Testis (tissue), 3 donors: Measurements from ENCODE around the gene ETS1. TPM values are rescaled to one million over a fixed set of nuclear protein-coding genes. Genes with fewer than 3 reads are reported as not detected.
A peak's percentile ranks its signal among the peaks of the same experiment; 100 is the strongest.

Experiments used
- DNase-seq: peaks from one replicate; pipeline ENCODE4 v3.0.0-alpha.2; 2019
- H3K27ac ChIP-seq, 2 donors: fragments of 200-600 bp; sonication (generic); one replicate each; pipeline ENCODE4 v1.5.1; 2019
- H3K27me3 ChIP-seq: fragments of 200-600 bp; sonication (generic); one replicate; pipeline ENCODE4 v1.5.1; 2019
- H3K36me3 ChIP-seq: fragments of 200-600 bp; sonication (generic); one replicate; pipeline ENCODE4 v1.5.1; 2017; ENCODE audit warnings: low read depth; ENCODE audit errors: missing control alignments
- H3K4me1 ChIP-seq: fragments of 200-600 bp; sonication (generic); one replicate; pipeline ENCODE4 v1.5.1; 2019
- H3K4me3 ChIP-seq, 2 donors: fragments of 200-600 bp; sonication (generic); one replicate each; pipeline ENCODE4 v1.5.1; 2017 to 2019
- H3K9me3 ChIP-seq: fragments of 200-600 bp; sonication (generic); one replicate; pipeline ENCODE4 v1.5.1; 2017
- POLR2A ChIP-seq: fragments of 450-650 bp; IDR thresholded peaks from one replicate; pipeline ENCODE4 v1.6.1; 2017; ENCODE audit warnings: antibody characterized with exemption, mild to moderate bottlenecking, moderate library complexity
- WGBS, 2 donors: methylation state at CpG; one replicate each; pipeline ENCODE4 v1.1.5; 2018; 5-methylcytosine and 5-hydroxymethylcytosine counted together
- intact Hi-C: fragments of 100-400 bp; cut with DNase I; formaldehyde crosslinking; loops from one replicate; pipeline ENCODE4 v1.15.1; 2023; ENCODE audit warnings: low total_unique reads
- polyA plus RNA-seq: library from polyadenylated mRNA; stranded (reverse); fragments of 350-450 nt; fragmentation: Illumina TruSeq; extraction: RNeasy Lipid Tissue Mini Kit (QIAGEN cat#74804); gene quantifications from one replicate; pipeline ENCODE4 v1.2.3, GENCODE V29; 2014; ENCODE audit warnings: low read depth, low replicate concordance; ENCODE audit not compliant: insufficient read depth
- total RNA-seq, 2 donors: library from RNA; depleted of rRNA; stranded (reverse); fragments of >200 nt; gene quantifications; one replicate each; pipeline ENCODE4 v1.2.3, GENCODE V29; 2016
- TF ChIP-seq, protein P1 (sequence below), 3 experiments: fragments of 450-650 bp in 2 of 3; fragments of 200-600 bp in 1 of 3; sonication (generic) in 1 of 3; IDR thresholded peaks; one replicate each; pipeline ENCODE4 v1.5.1; 2016 to 2019; ENCODE audit warnings: antibody characterized with exemption in 3 of 3, mild to moderate bottlenecking in 2 of 3, moderate library complexity in 1 of 3

Gene ETS1
- total and polyA plus RNA-seq, 3 donors from 2014 or later = 15.1 to 21.1 (median 15.3) TPM

DNA sequence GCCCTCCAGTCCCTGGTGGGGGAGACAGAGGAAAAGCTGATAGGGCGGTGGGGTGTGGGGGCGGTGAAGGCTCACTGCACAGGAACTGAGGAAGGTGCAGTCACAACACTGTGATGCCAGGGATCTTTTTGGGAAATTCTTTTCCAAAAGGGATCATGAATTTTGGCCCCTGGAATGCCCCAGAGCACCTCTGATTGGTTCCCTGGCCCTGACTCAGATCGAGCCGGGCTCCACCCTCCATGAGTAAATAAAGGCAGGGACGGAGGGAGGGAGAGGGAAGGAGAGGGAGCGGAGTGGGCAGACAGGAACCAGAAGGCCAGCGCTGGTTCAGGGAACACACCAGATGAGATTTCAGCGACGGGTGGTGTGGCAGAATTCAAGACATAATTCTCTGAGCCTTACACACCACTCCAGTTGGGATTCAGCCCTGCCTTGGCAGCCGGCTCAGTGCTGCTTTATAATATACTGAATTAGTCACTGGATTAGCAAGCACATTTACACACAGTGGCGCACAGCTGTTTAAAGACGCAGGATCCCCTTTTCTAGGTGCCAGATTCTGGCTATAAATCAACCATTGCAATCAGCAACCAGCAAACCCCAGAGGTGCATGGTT lies 80.3 kb downstream of the ETS1 start:
- peak overlapping the region in 1 of 2 donors; percentile 16 for H3K27ac ChIP-seq
- no peaks in the 10 kb centered on the region for H3K27me3 ChIP-seq

DNA sequence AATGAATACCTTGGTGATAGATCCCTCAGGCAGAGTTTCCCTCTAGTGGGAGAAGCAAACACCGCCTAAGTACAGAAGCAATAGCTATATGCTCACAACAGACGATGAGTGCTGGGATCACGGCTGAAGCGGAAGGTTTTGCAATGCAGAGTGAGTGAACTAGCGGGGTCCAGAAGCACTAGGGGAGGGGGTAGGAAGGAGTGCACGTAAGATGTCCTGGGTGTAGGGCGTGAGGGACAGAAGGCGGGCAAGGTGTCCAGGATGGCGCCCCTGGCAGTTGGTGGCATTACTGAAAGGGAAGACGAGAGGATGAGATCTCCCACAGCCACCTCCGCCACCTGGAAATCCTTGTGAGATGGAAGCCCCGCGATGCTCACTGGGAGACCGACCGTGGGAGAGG lies 81.0 kb downstream of the ETS1 start:
- peaks cover 12% of the 10 kb centered on the region for H3K4me1 ChIP-seq
- WGBS, 2 donors = 67 to 76% methylated on average over 15 of the region's 15 CpGs
- DNase-seq = no peak
- no peaks in the 10 kb centered on the region for H3K9me3 ChIP-seq
- no peaks in the 10 kb centered on the region for H3K27me3 ChIP-seq
- intact Hi-C loops = no loop called here
- H3K27ac ChIP-seq = no peak overlapping the region
- no peak overlapping the region for H3K4me3 ChIP-seq
- H3K36me3 ChIP-seq = no peaks in the 10 kb centered on the region
- TF ChIP-seq, protein P1, sequence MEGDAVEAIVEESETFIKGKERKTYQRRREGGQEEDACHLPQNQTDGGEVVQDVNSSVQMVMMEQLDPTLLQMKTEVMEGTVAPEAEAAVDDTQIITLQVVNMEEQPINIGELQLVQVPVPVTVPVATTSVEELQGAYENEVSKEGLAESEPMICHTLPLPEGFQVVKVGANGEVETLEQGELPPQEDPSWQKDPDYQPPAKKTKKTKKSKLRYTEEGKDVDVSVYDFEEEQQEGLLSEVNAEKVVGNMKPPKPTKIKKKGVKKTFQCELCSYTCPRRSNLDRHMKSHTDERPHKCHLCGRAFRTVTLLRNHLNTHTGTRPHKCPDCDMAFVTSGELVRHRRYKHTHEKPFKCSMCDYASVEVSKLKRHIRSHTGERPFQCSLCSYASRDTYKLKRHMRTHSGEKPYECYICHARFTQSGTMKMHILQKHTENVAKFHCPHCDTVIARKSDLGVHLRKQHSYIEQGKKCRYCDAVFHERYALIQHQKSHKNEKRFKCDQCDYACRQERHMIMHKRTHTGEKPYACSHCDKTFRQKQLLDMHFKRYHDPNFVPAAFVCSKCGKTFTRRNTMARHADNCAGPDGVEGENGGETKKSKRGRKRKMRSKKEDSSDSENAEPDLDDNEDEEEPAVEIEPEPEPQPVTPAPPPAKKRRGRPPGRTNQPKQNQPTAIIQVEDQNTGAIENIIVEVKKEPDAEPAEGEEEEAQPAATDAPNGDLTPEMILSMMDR (IDR thresholded peaks at IDR 0.05) = no peak
- TF ChIP-seq POLR2A = no peak

More for the DNA sequence above, 80.3 kb downstream of the ETS1 start:
- WGBS, 2 donors = 22 to 34% methylated on average over 11 to 12 of the region's 12 CpGs
- H3K4me1 ChIP-seq = peaks cover 12% of the 10 kb centered on the region
- DNase-seq = peak; percentile 60
- no peaks in the 10 kb centered on the region for H3K9me3 ChIP-seq
- no peaks in the 10 kb centered on the region for H3K36me3 ChIP-seq
- H3K4me3 ChIP-seq = no peak overlapping the region
- intact Hi-C loops = no loop called here
- no peak for TF ChIP-seq POLR2A
- TF ChIP-seq, protein P1 (IDR thresholded peaks at IDR 0.05) = no peak

DNA sequence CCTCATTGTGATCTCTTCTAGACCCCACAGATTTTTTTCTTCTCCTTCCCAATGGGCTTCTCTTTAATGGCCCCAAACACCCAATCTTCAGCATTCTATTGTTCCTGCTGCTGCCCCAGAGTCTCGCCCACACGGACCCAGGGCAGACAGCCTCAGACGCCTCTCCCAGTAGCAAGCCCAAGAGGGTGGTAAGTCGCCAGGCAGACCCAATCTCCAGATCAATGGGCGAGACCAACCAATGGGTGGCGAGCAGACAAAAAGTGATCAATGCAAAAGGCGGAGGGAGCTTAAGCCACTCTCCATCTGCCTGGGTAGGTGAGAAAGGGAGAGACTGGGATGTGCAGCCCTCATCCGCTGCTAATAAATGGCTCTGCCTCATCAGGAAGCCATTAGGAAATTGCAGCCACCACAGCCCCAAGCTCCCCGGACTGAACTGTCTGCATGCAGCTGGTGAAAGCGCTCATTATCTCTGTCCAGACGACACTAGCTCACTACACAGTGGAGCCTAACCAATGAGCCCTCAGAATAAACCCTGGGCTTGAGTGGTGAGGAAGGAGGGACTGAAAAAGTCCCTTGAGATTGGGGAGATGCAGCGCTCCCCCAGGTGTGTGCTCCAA lies 81.8 kb downstream of the ETS1 start:
- Histone ChIP-seq H3K9me3 (no peaks in the 10 kb centered on the region), H3K4me3 (no peak overlapping the region), H3K27me3 (no peaks in the 10 kb centered on the region), H3K4me1 (peaks cover 16% of the 10 kb centered on the region), H3K27ac (no peak overlapping the region), H3K36me3 (no peaks in the 10 kb centered on the region)
- 64 to 75% methylated on average over 11 to 12 of the region's 12 CpGs for whole genome bisulfite sequencing, 2 donors
- TF ChIP-seq, protein P1 (IDR thresholded peaks at IDR 0.05) = no peak
- TF ChIP-seq POLR2A = no peak
- no peak for DNase-seq
- intact Hi-C loops = no loop called here

DNA sequence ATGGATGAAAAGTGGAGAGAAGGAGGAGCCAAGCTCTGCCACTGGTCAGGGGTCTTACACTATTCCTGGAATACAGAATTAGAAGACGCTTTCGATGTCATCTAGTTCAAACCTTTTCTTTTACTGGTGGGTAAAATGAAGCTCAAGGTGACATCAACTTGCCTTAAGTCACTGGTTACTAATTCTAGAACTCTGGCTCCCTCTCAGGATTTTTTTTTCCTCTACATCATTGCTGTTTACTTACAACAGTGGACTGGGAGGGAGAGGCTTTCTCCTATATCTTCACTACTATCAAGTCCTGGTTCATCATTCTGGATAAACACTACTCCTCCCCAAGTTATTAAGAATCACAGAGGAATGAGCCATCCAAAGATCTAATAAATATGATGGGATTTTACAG lies 82.9 kb downstream of the ETS1 start:
- Histone ChIP-seq H3K4me3 (no peak overlapping the region), H3K9me3 (no peaks in the 10 kb centered on the region), H3K36me3 (no peaks in the 10 kb centered on the region), H3K27me3 (no peaks in the 10 kb centered on the region), H3K27ac (no peak overlapping the region), H3K4me1 (peaks cover 23% of the 10 kb centered on the region)
- TF ChIP-seq, protein P1 (IDR thresholded peaks at IDR 0.05) = no peak
- TF ChIP-seq POLR2A = no peak
- intact Hi-C loops = no loop called here
- 91 to 93% methylated on average over 2 of the region's 2 CpGs for WGBS, 2 donors
- DNase-seq = no peak
